ENCODE results near the gene OTOG. TPM values are rescaled to one million over a fixed set of nuclear protein-coding genes. Genes with fewer than 3 reads are reported as not detected.
A peak's percentile ranks its signal among the peaks of the same experiment; 100 is the strongest.

OTOG gene
- total RNA-seq, 1 donor from 2014 or later, result not detected

DNA sequence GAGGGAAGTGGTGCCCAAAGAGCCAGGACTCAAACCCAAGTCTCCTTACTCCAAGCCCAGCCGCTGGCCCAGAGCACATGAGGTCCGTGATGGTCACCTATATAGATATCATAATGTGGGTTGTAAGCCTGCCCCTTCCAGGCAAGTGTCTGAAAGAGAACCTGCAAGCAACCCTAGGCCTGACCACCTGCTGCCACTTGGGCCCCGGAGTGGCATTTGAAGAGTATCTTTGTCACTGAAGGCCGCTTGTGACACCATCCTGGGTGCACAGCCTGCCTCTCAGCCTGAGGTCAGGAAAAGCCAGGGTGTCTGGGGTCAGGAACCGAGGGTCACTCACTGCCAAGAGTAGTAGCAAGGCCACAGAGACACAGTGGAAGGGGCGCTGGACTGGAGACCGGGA is 32.4 kb downstream of the OTOG start:
- CTCF ChIA-PET, result interaction anchor here (0.9 kb wide), 1 partner anchor 19 kb away, joined by 4 read pairs; no protein-coding TSS in a partner anchor
- Mint-ChIP-seq H3K27ac (no peak overlapping the region), H3K4me3 (no peak overlapping the region), H3K36me3 (ENCODE audit: low read depth) (no peaks in the 10 kb centered on the region), H3K27me3 (peaks cover 10% of the 10 kb centered on the region), H3K9me3 (peaks cover 4% of the 10 kb centered on the region), H3K4me1 (no peaks in the 10 kb centered on the region)
- POLR2A ChIA-PET, result no interaction called here
- intact Hi-C loops (cut with micrococcal nuclease), result no loop called here
- TF ChIP-seq, protein P1, sequence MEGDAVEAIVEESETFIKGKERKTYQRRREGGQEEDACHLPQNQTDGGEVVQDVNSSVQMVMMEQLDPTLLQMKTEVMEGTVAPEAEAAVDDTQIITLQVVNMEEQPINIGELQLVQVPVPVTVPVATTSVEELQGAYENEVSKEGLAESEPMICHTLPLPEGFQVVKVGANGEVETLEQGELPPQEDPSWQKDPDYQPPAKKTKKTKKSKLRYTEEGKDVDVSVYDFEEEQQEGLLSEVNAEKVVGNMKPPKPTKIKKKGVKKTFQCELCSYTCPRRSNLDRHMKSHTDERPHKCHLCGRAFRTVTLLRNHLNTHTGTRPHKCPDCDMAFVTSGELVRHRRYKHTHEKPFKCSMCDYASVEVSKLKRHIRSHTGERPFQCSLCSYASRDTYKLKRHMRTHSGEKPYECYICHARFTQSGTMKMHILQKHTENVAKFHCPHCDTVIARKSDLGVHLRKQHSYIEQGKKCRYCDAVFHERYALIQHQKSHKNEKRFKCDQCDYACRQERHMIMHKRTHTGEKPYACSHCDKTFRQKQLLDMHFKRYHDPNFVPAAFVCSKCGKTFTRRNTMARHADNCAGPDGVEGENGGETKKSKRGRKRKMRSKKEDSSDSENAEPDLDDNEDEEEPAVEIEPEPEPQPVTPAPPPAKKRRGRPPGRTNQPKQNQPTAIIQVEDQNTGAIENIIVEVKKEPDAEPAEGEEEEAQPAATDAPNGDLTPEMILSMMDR (IDR thresholded peaks at IDR 0.05), result no peak
- DNase-seq (no peak), ATAC-seq (ENCODE audit: low read depth) (no peak)

DNA sequence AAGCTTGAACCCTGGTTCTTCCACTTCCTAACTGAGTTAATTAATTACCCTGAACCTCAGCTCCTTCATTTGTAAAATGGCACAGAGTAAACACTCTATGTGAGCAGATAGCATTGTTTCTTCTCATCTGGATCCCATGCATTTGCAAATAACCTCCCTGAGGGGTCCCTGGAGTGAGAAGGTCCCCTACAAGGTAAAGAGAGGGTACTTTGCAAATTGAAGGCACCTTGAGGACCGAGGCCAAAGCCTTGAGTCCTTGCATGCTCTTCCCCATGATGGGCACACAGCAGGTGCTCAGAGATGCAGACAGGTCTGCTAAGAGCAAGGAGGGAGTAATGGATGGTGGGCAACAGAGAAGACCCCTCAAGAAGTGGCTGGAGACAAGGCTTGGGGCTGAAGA is 33.2 kb downstream of the OTOG start:
- Mint-ChIP-seq H3K27ac (no peak overlapping the region), H3K9me3 (peaks cover 4% of the 10 kb centered on the region), H3K4me1 (no peaks in the 10 kb centered on the region), H3K4me3 (no peak overlapping the region), H3K36me3 (ENCODE audit: low read depth) (no peaks in the 10 kb centered on the region), H3K27me3 (peaks cover 10% of the 10 kb centered on the region)
- TF ChIP-seq, protein P1 (IDR thresholded peaks at IDR 0.05), result no peak
- CTCF ChIA-PET, result no interaction called here
- intact Hi-C loops (cut with micrococcal nuclease), result no loop called here
- POLR2A ChIA-PET, result no interaction called here
- DNase-seq, result no peak
- ATAC-seq (ENCODE audit: low read depth), result no peak

DNA sequence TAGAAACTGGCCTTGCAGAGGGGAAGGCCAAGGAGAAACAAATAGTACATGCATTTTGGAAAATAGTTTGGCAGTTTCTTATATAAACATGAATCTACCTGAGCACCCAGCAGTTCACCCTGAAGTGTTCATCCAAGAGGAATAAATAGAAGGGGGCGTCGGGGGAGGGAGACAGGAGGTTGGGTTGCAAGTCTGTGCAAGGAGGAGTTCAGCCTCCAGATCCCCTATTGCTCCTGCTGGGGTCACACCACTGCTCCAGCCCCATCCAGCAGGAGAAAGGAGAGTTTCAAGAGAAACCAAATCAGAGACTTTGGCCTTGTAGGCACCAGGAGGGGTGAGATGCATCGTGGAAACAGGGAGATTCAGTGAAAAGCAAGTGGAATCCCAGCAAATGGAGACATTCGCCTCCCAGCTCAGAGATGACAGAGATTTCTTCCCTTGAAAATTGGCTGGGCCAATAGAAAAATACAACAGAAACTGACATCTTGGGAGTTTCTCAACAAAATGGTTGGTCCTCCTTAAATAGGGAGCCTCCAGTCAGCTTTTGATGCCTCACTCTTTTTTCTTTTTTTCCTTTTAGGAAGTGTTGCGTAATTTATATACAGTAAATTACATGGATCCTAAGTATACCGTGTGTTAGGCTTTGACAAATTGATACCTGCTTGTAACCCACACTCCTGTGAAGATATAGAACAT is 34.1 kb downstream of the OTOG start:
- H3K9me3 Mint-ChIP-seq, result peaks cover 4% of the 10 kb centered on the region
- DNase-seq (no peak), ATAC-seq (ENCODE audit: low read depth) (no peak)
- ChIA-PET CTCF (no interaction called here), POLR2A (no interaction called here)
- no peaks in the 10 kb centered on the region for H3K4me1 Mint-ChIP-seq
- H3K27ac Mint-ChIP-seq, result no peak overlapping the region
- TF ChIP-seq, protein P1 (IDR thresholded peaks at IDR 0.05), result no peak
- H3K36me3 Mint-ChIP-seq (ENCODE audit: low read depth), result no peaks in the 10 kb centered on the region
- peaks cover 10% of the 10 kb centered on the region for H3K27me3 Mint-ChIP-seq
- intact Hi-C loops (cut with micrococcal nuclease), result no loop called here
- H3K4me3 Mint-ChIP-seq, result no peak overlapping the region

DNA sequence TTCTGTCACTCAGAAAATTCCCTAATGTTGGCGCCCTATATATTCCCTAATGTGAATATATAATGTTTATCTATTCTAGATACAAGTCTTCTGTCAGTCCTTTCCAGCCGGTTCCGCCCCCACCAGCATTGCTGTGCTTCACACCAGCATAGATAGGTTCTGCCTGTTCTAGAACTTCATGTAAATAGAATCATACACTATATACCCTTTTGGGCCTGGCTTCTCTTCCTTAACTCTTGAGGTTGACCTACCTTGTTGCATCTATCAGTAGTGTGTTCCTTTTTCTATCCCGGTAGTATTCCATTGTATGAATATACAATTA is 34.6 kb downstream of the OTOG start:
- Mint-ChIP-seq H3K36me3 (ENCODE audit: low read depth) (no peaks in the 10 kb centered on the region), H3K27me3 (peaks cover 10% of the 10 kb centered on the region), H3K4me3 (no peak overlapping the region), H3K9me3 (peaks cover 4% of the 10 kb centered on the region), H3K27ac (no peak overlapping the region), H3K4me1 (no peaks in the 10 kb centered on the region)
- ChIA-PET POLR2A (no interaction called here), CTCF (no interaction called here)
- TF ChIP-seq, protein P1 (IDR thresholded peaks at IDR 0.05), result no peak
- ATAC-seq (ENCODE audit: low read depth) (no peak), DNase-seq (no peak)
- intact Hi-C loops (cut with micrococcal nuclease), result no loop called here

DNA sequence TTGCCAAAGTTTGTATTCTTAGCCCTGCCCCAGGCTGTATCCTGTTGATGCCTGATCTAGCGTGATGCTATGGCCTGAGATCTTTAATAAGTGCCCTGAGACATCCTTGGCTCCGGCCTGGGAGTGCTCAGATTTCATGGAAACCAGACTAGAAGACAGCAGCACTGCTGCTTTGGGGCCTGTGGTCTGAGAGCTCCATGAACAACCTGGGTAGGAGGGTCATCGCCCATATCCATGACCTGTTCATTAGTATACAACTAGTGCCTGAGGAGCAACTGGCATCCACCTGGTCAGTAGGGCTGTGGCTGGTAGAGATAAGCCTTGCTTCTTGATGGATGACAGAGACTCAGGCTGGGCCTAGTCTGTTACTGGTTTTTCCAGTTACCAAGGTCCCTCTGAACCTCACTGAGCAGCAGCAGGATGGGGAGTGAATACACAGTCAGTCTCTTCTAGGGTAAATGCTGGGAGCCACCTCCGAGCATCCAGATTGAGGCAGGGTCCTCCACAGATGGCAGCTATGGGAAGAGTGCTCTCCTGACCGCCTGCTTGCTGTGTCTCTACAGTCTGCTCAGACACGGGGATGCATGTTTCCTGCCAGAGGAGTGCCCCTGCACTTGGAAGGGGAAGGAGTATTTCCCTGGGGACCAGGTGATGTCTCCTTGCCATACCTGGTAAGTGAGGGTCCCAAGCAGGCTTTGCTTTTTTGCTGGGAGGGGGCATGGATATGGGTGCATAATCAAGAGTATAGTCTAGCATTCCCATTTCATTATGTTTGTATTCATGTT is 39.0 kb downstream of the OTOG start:
- Mint-ChIP-seq H3K36me3 (ENCODE audit: low read depth) (no peaks in the 10 kb centered on the region), H3K27me3 (peaks cover 3% of the 10 kb centered on the region), H3K9me3 (peaks cover 4% of the 10 kb centered on the region), H3K27ac (no peak overlapping the region), H3K4me3 (no peak overlapping the region), H3K4me1 (no peaks in the 10 kb centered on the region)
- ATAC-seq (ENCODE audit: low read depth) (no peak), DNase-seq (peak; percentile 3)
- intact Hi-C loops (cut with micrococcal nuclease), result no loop called here
- TF ChIP-seq, protein P1 (IDR thresholded peaks at IDR 0.05), result no peak
- CTCF ChIA-PET, result no interaction called here
- POLR2A ChIA-PET, result no interaction called here

Data from activated B cell treated with CpG ODN at 0.5 μM for 24 hours (primary cell).